Endodermal cell (in vitro differentiated cells): Measurements from ENCODE around the gene IRF9. TPM values are rescaled to one million over a fixed set of nuclear protein-coding genes. Genes with fewer than 3 reads are reported as not detected.

Experiments
- DNase-seq: peaks from one replicate; pipeline ENCODE4 v3.0.0-alpha.2; 2017
- H3K27ac ChIP-seq: 2 replicates; pipeline ENCODE4 v1.5.1; 2013; ENCODE audit warnings: mild to moderate bottlenecking, low read depth, low read length, moderate library complexity
- H3K27me3 ChIP-seq: 2 replicates; pipeline ENCODE4 v1.6.1; 2013; ENCODE audit warnings: mild to moderate bottlenecking, low read length, moderate library complexity; ENCODE audit not compliant: insufficient read depth, control insufficient read depth, poor library complexity, severe bottlenecking
- H3K36me3 ChIP-seq: 2 replicates; pipeline ENCODE4 v1.7.0; 2013; ENCODE audit warnings: mild to moderate bottlenecking, low read length, moderate library complexity; ENCODE audit not compliant: control insufficient read depth, insufficient read depth
- H3K4me1 ChIP-seq: one replicate; pipeline ENCODE4 v1.7.0; 2013; ENCODE audit warnings: low read length; ENCODE audit not compliant: control insufficient read depth, insufficient read depth
- H3K4me3 ChIP-seq: 2 replicates; pipeline ENCODE4 v1.5.1; 2013; ENCODE audit warnings: mild to moderate bottlenecking, low read length, moderate library complexity
- H3K9ac ChIP-seq: 2 replicates; pipeline ENCODE4 v1.6.1; 2013; ENCODE audit warnings: mild to moderate bottlenecking, low read length, moderate library complexity; ENCODE audit not compliant: poor library complexity, severe bottlenecking; ENCODE audit errors: extremely low read depth
- H3K9me3 ChIP-seq: 2 replicates; pipeline ENCODE4 v1.6.1; 2013; ENCODE audit warnings: mild to moderate bottlenecking, low read length, moderate library complexity; ENCODE audit not compliant: control insufficient read depth
- H3K27ac Mint-ChIP-seq: 2 replicates; pipeline ENCODE4 v1.8.0; 2020; ENCODE audit warnings: mixed read lengths
- H3K27me3 Mint-ChIP-seq: 2 replicates; pipeline ENCODE4 v1.8.0; 2021; ENCODE audit warnings: mild to moderate bottlenecking, mixed read lengths; ENCODE audit not compliant: insufficient read depth
- H3K36me3 Mint-ChIP-seq: 2 replicates; pipeline ENCODE4 v1.8.0; 2020; ENCODE audit warnings: low read depth, mixed read lengths
- H3K4me1 Mint-ChIP-seq: 2 replicates; pipeline ENCODE4 v1.8.0; 2020; ENCODE audit warnings: mixed read lengths
- H3K4me3 Mint-ChIP-seq: 2 replicates; pipeline ENCODE4 v1.8.0; 2020; ENCODE audit warnings: mild to moderate bottlenecking, moderate library complexity, mixed read lengths
- H3K9me3 Mint-ChIP-seq: 2 replicates; pipeline ENCODE4 v1.8.0; 2020; ENCODE audit warnings: mild to moderate bottlenecking, mixed read lengths
- CTCF ChIP-seq: fragments of 200-600 bp; sonication (generic); conservative IDR thresholded peaks from 2 replicates; pipeline ENCODE4 v1.5.0; 2021; ENCODE audit warnings: antibody characterized with exemption, mild to moderate bottlenecking
- WGBS, 2 experiments: methylation state at CpG; one replicate each; pipeline versions ENCODE4 v1.1.5 to v1.1.7; 2013; ENCODE audit warnings: missing lambda C conversion rate in 2 of 2, mixed read lengths in 1 of 2; ENCODE audit not compliant: insufficient coverage in 1 of 2, insufficient read length in 1 of 2; 5-methylcytosine and 5-hydroxymethylcytosine counted together
- long read RNA-seq, 4 experiments: library from polyadenylated mRNA in 2 of 4; library from RNA in 1 of 4; library from capped mRNA in 1 of 4; stranded (forward) in 3 of 4; unstranded in 1 of 4; transcript quantifications; one replicate each; pipeline ENCODE4 v2.0.0, GENCODE V29; 2020 to 2021; ENCODE audit warnings: inconsistent platforms in 1 of 4
- polyA plus RNA-seq, 2 experiments: library from polyadenylated mRNA; stranded (reverse); fragments of 50-300 nt; gene quantifications; one replicate each; pipeline ENCODE4 v1.2.3, GENCODE V29; 2013
- total RNA-seq, 2 donors: library from RNA; stranded (reverse); fragmentation: NEBNext Ultra II Directional in 1 of 2; extraction: Animal tissue kit (Norgen Biotek cat#: 25700) in 1 of 2; gene quantifications; 2 replicates in 1 of 2; 3 replicates in 1 of 2; pipeline ENCODE4 v1.2.1, GENCODE V29; 2021

Gene IRF9
- 10 to 100 TPM; 13.6 to 26.9 TPM for total RNA-seq
- polyA plus RNA-seq (2013, experiment 1 of 2) = 23.7 TPM
- 16.6 TPM for polyA plus RNA-seq (2013, experiment 2 of 2)
- long read RNA-seq, experiment 1, partial matches to known transcripts = 0 of 2 reads
- long read RNA-seq, experiment 1, other reads (novel, unspliced or antisense) = 2 of 2 reads
- long read RNA-seq, experiment 2, partial matches to known transcripts = 1 of 14 reads
- long read RNA-seq, experiment 2, other reads (novel, unspliced or antisense) = 10 of 14 reads
- long read RNA-seq, experiment 3, transcript IRF9-202 (9 exons, 1,838 nt) = major isoform, 11 of 25 reads
- long read RNA-seq, experiment 3, partial matches to known transcripts = 0 of 25 reads
- long read RNA-seq, experiment 3, other reads (novel, unspliced or antisense) = 12 of 25 reads
- long read RNA-seq, experiment 4, partial matches to known transcripts = 0 of 9 reads
- long read RNA-seq, experiment 4, other reads (novel, unspliced or antisense) = 5 of 9 reads

- no peaks in the 10 kb centered on the region for H3K9me3 Mint-ChIP-seq
- peak within 1 kb of the TSS; percentile 52 for H3K4me3 Mint-ChIP-seq
- H3K4me3 ChIP-seq = peak within 1 kb of the TSS; percentile 72
- no peaks in the 10 kb centered on the region for H3K27me3 ChIP-seq
- H3K27me3 Mint-ChIP-seq = no peaks in the 10 kb centered on the region
- H3K36me3 ChIP-seq = peaks cover 50% of the 10 kb centered on the region
- no peak within 1 kb of the TSS for H3K27ac ChIP-seq
- no peaks in the 10 kb centered on the region for H3K9me3 ChIP-seq
- TF ChIP-seq CTCF = peak; percentile 96
- peak within 1 kb of the TSS; percentile 89 for H3K27ac Mint-ChIP-seq
- H3K9ac ChIP-seq = peak within 1 kb of the TSS; percentile 28
- H3K36me3 Mint-ChIP-seq = peaks cover 56% of the 10 kb centered on the region
- WGBS, 2 experiments = 4 to 13% methylated on average over 7 to 11 of the region's 12 CpGs
- H3K4me1 ChIP-seq = peaks cover 6% of the 10 kb centered on the region
- DNase-seq = peak; percentile 99
- peaks cover 10% of the 10 kb centered on the region for H3K4me1 Mint-ChIP-seq
Measured at GRCh38 chr14:24160850-24161804, at the start of gene IRF9. TSS of gene IRF9 (plus strand) at chr14:24161265. CDS start at chr14:24162145, 880 bp downstream.

- peaks cover 18% of the 10 kb centered on the region for H3K4me1 Mint-ChIP-seq
- 18 to 22% methylated on average over 6 to 15 of the region's 15 CpGs for WGBS, 2 experiments
- TF ChIP-seq CTCF = no peak
- no peaks in the 10 kb centered on the region for H3K9me3 Mint-ChIP-seq
- H3K9ac ChIP-seq = peak overlapping the region; percentile 78
- H3K27me3 ChIP-seq = no peaks in the 10 kb centered on the region
- H3K9me3 ChIP-seq = no peaks in the 10 kb centered on the region
- H3K27me3 Mint-ChIP-seq = no peaks in the 10 kb centered on the region
- peak overlapping the region; percentile 90 for H3K27ac ChIP-seq
- H3K36me3 ChIP-seq = peaks cover 18% of the 10 kb centered on the region
- peaks cover 15% of the 10 kb centered on the region for H3K36me3 Mint-ChIP-seq
- DNase-seq = no peak
- peak overlapping the region; percentile 99 for H3K27ac Mint-ChIP-seq
- peak overlapping the region; percentile 94 for H3K4me3 ChIP-seq
- H3K4me1 ChIP-seq = no peaks in the 10 kb centered on the region
- peak overlapping the region; percentile 87 for H3K4me3 Mint-ChIP-seq
Measured at GRCh38 chr14:24113379-24113800, 47.7 kb upstream of the IRF9 start.

- WGBS, 2 experiments = 0% methylated on average over 24 to 42 of the region's 42 CpGs
- H3K4me1 Mint-ChIP-seq = peaks cover 16% of the 10 kb centered on the region
- H3K27me3 Mint-ChIP-seq = no peaks in the 10 kb centered on the region
- Histone ChIP-seq H3K4me3 (peak overlapping the region; percentile 94), H3K36me3 (peaks cover 24% of the 10 kb centered on the region), H3K27me3 (no peaks in the 10 kb centered on the region), H3K4me1 (no peaks in the 10 kb centered on the region), H3K9me3 (no peaks in the 10 kb centered on the region), H3K9ac (peak overlapping the region; percentile 78), H3K27ac (peak overlapping the region; percentile 90)
- H3K9me3 Mint-ChIP-seq = no peaks in the 10 kb centered on the region
- DNase-seq = peak; percentile 94
- peaks cover 21% of the 10 kb centered on the region for H3K36me3 Mint-ChIP-seq
- H3K27ac Mint-ChIP-seq = peak overlapping the region; percentile 99
- no peak for TF ChIP-seq CTCF
- H3K4me3 Mint-ChIP-seq = peak overlapping the region; percentile 87
Measured at GRCh38 chr14:24113801-24114531, 47.1 kb upstream of the IRF9 start.
